A673 (cell line): ENCODE measurements around the gene THAP12. TPM values are rescaled to one million over a fixed set of nuclear protein-coding genes. Genes with fewer than 3 reads are reported as not detected.

Experiments used
- BruUV-seq: library from RNA; stranded (reverse); fragments of 400-500 nt; replicated peaks from 2 replicates; lab custom pipeline; 2021; lab: Mats Ljungman, UMichigan
- CTCF ChIA-PET: fragments of 300-600 bp; sonication (Branson Sonifier 250); formaldehyde crosslinking; loops from one replicate; lab custom pipeline; 2022; ENCODE audit warnings: antibody characterized with exemption; lab: Charles Lee
- POLR2A ChIA-PET: fragments of 300-600 bp; sonication (Branson Sonifier 250); formaldehyde crosslinking; loops from one replicate; lab custom pipeline; 2022; ENCODE audit warnings: antibody characterized with exemption; ENCODE audit not compliant: low non-redundant PET; lab: Charles Lee
- DNase-seq: peaks from one replicate; pipeline ENCODE4 v3.0.0-alpha.2; 2015; ENCODE audit warnings: low spot score
- H3K27ac ChIP-seq: fragments of 200-600 bp; sonication (generic); 2 replicates; pipeline ENCODE4 v1.5.1; 2016; ENCODE audit warnings: mixed run types, low read depth, mild to moderate bottlenecking, mixed read lengths, antibody characterized with exemption, low read length; ENCODE audit not compliant: poor library complexity, severe bottlenecking
- H3K27me3 ChIP-seq: fragments of 200-600 bp; sonication (generic); replicated peaks from 2 replicates; pipeline ENCODE4 v1.6.1; 2017; ENCODE audit warnings: mixed run types, low read depth, mild to moderate bottlenecking, mixed read lengths, antibody characterized with exemption, low read length; ENCODE audit not compliant: insufficient read depth, poor library complexity
- H3K36me3 ChIP-seq: fragments of 200-600 bp; sonication (generic); 2 replicates; pipeline ENCODE4 v1.6.1; 2016; ENCODE audit warnings: mixed run types, mild to moderate bottlenecking, mixed read lengths, antibody characterized with exemption, low read length; ENCODE audit not compliant: insufficient read depth, poor library complexity, severe bottlenecking
- H3K4me1 ChIP-seq: fragments of 200-600 bp; sonication (generic); 2 replicates; pipeline ENCODE4 v1.6.1; 2017; ENCODE audit warnings: mixed run types, mild to moderate bottlenecking, mixed read lengths, antibody characterized with exemption, low read length; ENCODE audit not compliant: insufficient read depth, poor library complexity, severe bottlenecking
- H3K4me3 ChIP-seq: fragments of 200-600 bp; sonication (generic); 2 replicates; pipeline ENCODE4 v1.5.1; 2016; ENCODE audit warnings: low read depth, mixed run types, mild to moderate bottlenecking, mixed read lengths, low read length; ENCODE audit not compliant: poor library complexity, severe bottlenecking
- H3K9me3 ChIP-seq: fragments of 200-600 bp; sonication (generic); 2 replicates; pipeline ENCODE4 v1.6.1; 2016; ENCODE audit warnings: mixed run types, low read depth, mild to moderate bottlenecking, mixed read lengths, antibody characterized with exemption, low read length; ENCODE audit not compliant: poor library complexity, severe bottlenecking
- CTCF ChIP-seq: fragments of 300-800, 200-600 bp; sonication (generic); conservative IDR thresholded peaks from 2 replicates; pipeline ENCODE4 v1.5.1; 2017; ENCODE audit warnings: low read depth, mild to moderate bottlenecking, antibody characterized with exemption, low read length, moderate library complexity, mixed read lengths
- EZH2 ChIP-seq: fragments of 200-600 bp; sonication (generic); IDR thresholded peaks from 2 replicates; pipeline ENCODE4 v1.6.1; 2017; ENCODE audit warnings: borderline replicate concordance, low read depth, mild to moderate bottlenecking, mixed read lengths, antibody characterized with exemption, low read length; ENCODE audit not compliant: poor library complexity, severe bottlenecking
- intact Hi-C: fragments of 100-400 bp; cut with micrococcal nuclease; formaldehyde crosslinking; loops from one replicate; pipeline ENCODE4 v1.10.0; 2022; ENCODE audit not compliant: unreplicated experiment
- total RNA-seq: library from RNA; stranded (reverse); gene quantifications from 2 replicates; pipeline ENCODE4 v1.2.3, GENCODE V29; 2021

THAP12 gene
- total RNA-seq, 1 experiment from 2014 or later: 53.1 TPM

DNA sequence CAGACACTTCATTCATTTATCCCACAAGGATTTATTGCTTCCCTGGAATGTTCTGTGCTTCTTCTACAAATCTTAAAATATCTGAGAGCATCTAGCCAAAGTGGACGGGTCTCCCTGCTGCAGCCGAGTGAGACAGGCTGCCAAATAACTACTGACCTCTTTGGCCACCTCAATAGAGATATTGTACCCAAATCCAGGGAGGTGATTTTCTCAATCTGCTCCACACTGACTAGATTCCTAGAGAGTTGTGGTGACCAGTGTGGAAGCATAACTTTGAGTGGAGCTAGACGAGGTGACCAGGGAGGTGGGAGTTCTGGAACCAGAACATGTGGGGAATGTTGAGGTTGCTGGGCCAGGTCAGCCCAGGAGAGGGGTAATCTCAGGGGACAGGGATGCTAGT, 77.5 kb downstream of the THAP12 start:
- Histone ChIP-seq H3K9me3 (no peaks in the 10 kb centered on the region), H3K4me3 (no peak overlapping the region), H3K27me3 (no peaks in the 10 kb centered on the region), H3K27ac (no peak overlapping the region), H3K36me3 (no peaks in the 10 kb centered on the region), H3K4me1 (no peaks in the 10 kb centered on the region)
- ChIA-PET CTCF (interaction anchor here (1.4 kb wide), 1 partner anchor 95 kb away, joined by 3 read pairs; no protein-coding TSS in a partner anchor), POLR2A (no interaction called here)
- BruUV-seq: no TSS peak
- TF ChIP-seq EZH2 (no peak), CTCF (no peak)
- intact Hi-C loops: no loop called here
- DNase-seq: no peak

GRCh38 chr11:76302996-76303395, 77.9 kb downstream of the THAP12 start:
- H3K4me1 ChIP-seq: no peaks in the 10 kb centered on the region
- intact Hi-C loops: no loop called here
- POLR2A ChIA-PET: no interaction called here
- no peak for DNase-seq
- no peak for TF ChIP-seq CTCF
- TF ChIP-seq EZH2: no peak
- H3K27ac ChIP-seq: no peak overlapping the region
- no peaks in the 10 kb centered on the region for H3K9me3 ChIP-seq
- CTCF ChIA-PET: interaction anchor here (1.4 kb wide), 1 partner anchor 94 kb away, joined by 3 read pairs; no protein-coding TSS in a partner anchor
- H3K27me3 ChIP-seq: no peaks in the 10 kb centered on the region
- H3K4me3 ChIP-seq: no peak overlapping the region
- no TSS peak for BruUV-seq
- no peaks in the 10 kb centered on the region for H3K36me3 ChIP-seq

Other genes starting within 250 kb of the THAP12 start
- 0.94 and 1.2 TPM in 2 replicates for gene WNT11, start 174.6 kb downstream of the THAP12 start, total RNA-seq
- 6.2 and 9.9 TPM in 2 replicates for gene GVQW3, start 191 bp upstream of the THAP12 start, total RNA-seq
- 52.4 TPM in 2 replicates for gene EMSY, start 63.9 kb upstream of the THAP12 start, total RNA-seq